KMS-11 (cell line): ENCODE data around the gene AMD1.
"Not testable (repeated sequence)": the region's sequence is repeated elsewhere in the genome, so short reads cannot be mapped to it uniquely, and the experiment has no call there.

Experiments used
- H2AFZ ChIP-seq: fragments of 200-600 bp; sonication (generic); 2 replicates; pipeline ENCODE4 v1.6.1; 2016; ENCODE audit warnings: antibody characterized with exemption, mixed run types, low read depth
- H3K27ac ChIP-seq: fragments of 200-600 bp; sonication (generic); 2 replicates; pipeline ENCODE4 v1.6.1; 2016; ENCODE audit warnings: mild to moderate bottlenecking, mixed run types
- H3K27me3 ChIP-seq: fragments of 200-600 bp; sonication (generic); 2 replicates; pipeline ENCODE4 v1.6.1; 2017; ENCODE audit warnings: mild to moderate bottlenecking, low read depth, mixed run types, moderate library complexity; ENCODE audit not compliant: insufficient read depth
- H3K36me3 ChIP-seq: fragments of 200-600 bp; sonication (generic); 2 replicates; pipeline ENCODE4 v1.6.1; 2017; ENCODE audit warnings: mild to moderate bottlenecking, mixed run types; ENCODE audit not compliant: insufficient read depth
- H3K4me1 ChIP-seq: fragments of 200-600 bp; sonication (generic); 2 replicates; pipeline ENCODE4 v1.6.1; 2016; ENCODE audit warnings: mild to moderate bottlenecking, low read depth, mixed run types; ENCODE audit not compliant: poor library complexity, severe bottlenecking
- H3K4me2 ChIP-seq: fragments of 200-600 bp; sonication (generic); 2 replicates; pipeline ENCODE4 v1.7.0; 2016; ENCODE audit warnings: mild to moderate bottlenecking, mixed run types
- H3K4me3 ChIP-seq: fragments of 200-600 bp; sonication (generic); IDR thresholded peaks from 2 replicates; pipeline ENCODE4 v1.6.1; 2017; ENCODE audit warnings: low read depth, low read length, mixed read lengths; ENCODE audit not compliant: insufficient read depth
- H3K79me2 ChIP-seq: fragments of 200-600 bp; sonication (generic); 2 replicates; pipeline ENCODE4 v1.6.1; 2016; ENCODE audit warnings: low read depth, mixed run types; ENCODE audit not compliant: insufficient read depth
- H3K9ac ChIP-seq: fragments of 200-600 bp; sonication (generic); 2 replicates; pipeline ENCODE4 v1.6.1; 2016; ENCODE audit warnings: mild to moderate bottlenecking, mixed run types
- H4K20me1 ChIP-seq: fragments of 200-600 bp; sonication (generic); 2 replicates; pipeline ENCODE4 v1.6.1; 2016; ENCODE audit warnings: mild to moderate bottlenecking, mixed run types; ENCODE audit not compliant: insufficient read depth
- CTCF ChIP-seq: fragments of 200-600 bp; sonication (generic); conservative IDR thresholded peaks from 2 replicates; pipeline ENCODE4 v1.6.1; 2017; ENCODE audit warnings: low read depth, mild to moderate bottlenecking, antibody characterized with exemption, low read length, moderate library complexity, mixed read lengths

AMD1 gene

DNA sequence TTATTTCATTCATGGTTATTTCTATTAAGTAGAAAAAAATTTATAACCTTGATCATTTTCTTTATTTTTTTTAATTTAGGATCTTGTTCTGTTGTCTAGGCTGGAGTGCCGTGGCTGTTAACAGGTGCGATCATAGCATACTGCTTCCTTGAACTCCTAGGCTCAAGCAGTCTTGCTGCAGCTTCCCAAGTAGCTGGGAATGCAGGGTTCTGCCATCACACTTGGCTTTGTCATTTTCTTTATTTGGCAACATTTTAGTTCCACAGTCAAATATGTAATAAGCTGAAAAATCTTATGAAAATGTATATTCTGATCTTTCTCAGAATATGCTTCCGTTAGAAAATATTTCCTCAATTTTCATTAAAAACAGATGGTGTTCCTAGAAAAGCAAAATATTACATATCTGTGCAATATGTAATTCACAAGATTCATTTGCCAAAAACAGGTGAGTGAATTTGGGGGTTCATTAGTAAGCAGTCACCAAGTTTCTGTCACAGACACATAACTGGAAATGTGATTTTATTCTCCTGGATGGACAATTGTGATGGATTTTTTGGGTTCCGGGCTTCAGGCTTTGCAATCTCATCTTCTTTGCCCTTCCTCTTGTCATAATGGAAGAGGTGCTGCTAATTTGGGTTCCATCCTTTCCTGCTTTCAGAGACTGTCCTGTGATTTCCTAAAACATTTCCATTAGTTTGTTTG, 21.5 kb downstream of the AMD1 start:
- no peaks in the 10 kb centered on the region for H3K4me1 ChIP-seq
- peaks cover 2% of the 10 kb centered on the region; the same call in 1 of the 2 replicates for H3K36me3 ChIP-seq
- no peaks in the 10 kb centered on the region for H3K27me3 ChIP-seq
- 0 out of 2 replicates have a peak, but pooled peaks cover 5% of the 10 kb centered on the region for H4K20me1 ChIP-seq
- no peak for TF ChIP-seq CTCF
- H3K4me3 ChIP-seq = no peak overlapping the region
- no peak overlapping the region for H2AFZ ChIP-seq
- H3K27ac ChIP-seq = no peak overlapping the region
- H3K4me2 ChIP-seq = no peak overlapping the region
- H3K79me2 ChIP-seq = no peaks in the 10 kb centered on the region; the same call in none of the 2 replicates
- H3K9ac ChIP-seq = no peak overlapping the region

- Histone ChIP-seq H3K27ac (no peak overlapping the region), H3K4me1 (no peaks in the 10 kb centered on the region), H4K20me1 (no peaks in the 10 kb centered on the region), H3K4me3 (no peak overlapping the region), H3K79me2 (no peaks in the 10 kb centered on the region), H3K27me3 (no peaks in the 10 kb centered on the region), H2AFZ (no peak overlapping the region), H3K36me3 (peaks cover 2% of the 10 kb centered on the region; the same call in 1 of the 2 replicates), H3K4me2 (no peak overlapping the region), H3K9ac (no peak overlapping the region)
- TF ChIP-seq CTCF = no peak
Observed at GRCh38 chr6:110897433-110897832, 22.8 kb downstream of the AMD1 start.

GRCh38 chr6:110898111-110898510, 23.5 kb downstream of the AMD1 start:
- Histone ChIP-seq H3K36me3 (peaks cover 2% of the 10 kb centered on the region; the same call in 1 of the 2 replicates), H2AFZ (no peak overlapping the region), H3K4me1 (no peaks in the 10 kb centered on the region), H3K27me3 (no peaks in the 10 kb centered on the region), H3K4me2 (no peak overlapping the region), H3K9ac (no peak overlapping the region), H3K4me3 (no peak overlapping the region), H3K27ac (no peak overlapping the region), H3K79me2 (no peaks in the 10 kb centered on the region), H4K20me1 (no peaks in the 10 kb centered on the region)
- no peak for TF ChIP-seq CTCF

DNA sequence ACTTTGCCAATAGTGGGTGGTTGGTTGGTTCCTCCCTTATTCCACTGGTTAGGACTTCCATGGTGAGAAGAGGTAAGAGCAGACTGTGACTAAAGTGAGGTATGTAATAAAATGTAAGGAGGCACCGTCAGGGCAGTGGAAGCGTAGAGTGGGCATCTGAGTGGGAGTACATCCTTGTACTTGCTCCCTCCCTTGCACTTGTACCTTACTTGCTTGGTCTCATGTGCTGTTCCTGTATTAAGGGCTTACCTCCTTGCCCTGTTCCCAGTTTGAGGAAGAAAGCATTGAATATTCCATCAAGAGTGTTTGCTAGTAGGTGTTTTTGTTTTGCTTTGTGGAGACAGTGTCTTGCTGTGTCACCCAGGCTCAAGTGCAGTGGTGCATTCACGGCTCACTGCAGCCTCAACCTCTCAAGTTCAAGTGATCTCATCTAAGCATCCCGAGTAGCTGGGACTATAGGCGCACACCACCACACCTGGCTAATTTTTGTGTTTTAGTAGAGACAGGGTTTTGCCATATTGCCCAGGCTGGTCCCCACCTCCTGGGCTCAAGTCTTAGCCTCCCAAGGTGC, 25.5 kb downstream of the AMD1 start:
- H3K4me1 ChIP-seq = no peaks in the 10 kb centered on the region
- no peak overlapping the region for H3K4me3 ChIP-seq
- TF ChIP-seq CTCF = no peak
- no peaks in the 10 kb centered on the region for H4K20me1 ChIP-seq
- peaks cover 2% of the 10 kb centered on the region; the same call in 1 of the 2 replicates for H3K36me3 ChIP-seq
- H3K79me2 ChIP-seq = no peaks in the 10 kb centered on the region
- H3K27ac ChIP-seq = no peak overlapping the region
- H3K4me2 ChIP-seq = no peak overlapping the region
- no peak overlapping the region for H3K9ac ChIP-seq
- H3K27me3 ChIP-seq = no peaks in the 10 kb centered on the region
- no peak overlapping the region for H2AFZ ChIP-seq

DNA sequence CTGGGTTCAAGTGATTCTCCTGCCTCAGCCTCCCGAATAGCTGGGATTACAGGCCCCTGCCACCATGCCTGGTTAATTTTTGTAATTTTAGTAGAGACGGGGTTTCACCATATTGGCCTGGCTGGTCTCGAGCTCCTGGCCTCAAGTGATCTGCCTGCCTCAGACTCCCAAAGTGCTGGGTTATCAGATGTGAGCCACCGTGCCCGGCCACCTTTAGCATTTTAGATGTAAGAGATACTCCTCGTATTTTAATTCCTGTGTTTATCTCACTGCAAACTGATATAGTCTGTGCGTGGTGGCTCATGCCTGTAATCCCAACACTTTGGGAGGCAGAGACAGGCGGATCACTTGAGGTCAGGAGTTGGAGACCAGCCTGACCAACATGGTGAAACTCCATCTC, 27.0 kb downstream of the AMD1 start:
- H3K27ac ChIP-seq, H3K9ac ChIP-seq, H3K4me2 ChIP-seq, H3K4me1 ChIP-seq, H3K4me3 ChIP-seq, H2AFZ ChIP-seq, H3K36me3 ChIP-seq, H3K27me3 ChIP-seq, H4K20me1 ChIP-seq, H3K79me2 ChIP-seq: not testable (repeated sequence)
